Measurements from ENCODE around the gene MFSD2A.

The MFSD2A gene

GRCh38 chr1:39926820-39927219, 28.1 kb upstream of the MFSD2A start:
- Histone ChIP-seq H3K4me3 (ENCODE audit: insufficient read depth in 1 of 2, low read depth in 1 of 2, low read length in 2 of 2) (no peak overlapping the region), H2BK12ac (ENCODE audit: low read length in 2 of 2) (no peak overlapping the region), H3K27me3 (ENCODE audit: control insufficient read depth in 1 of 2, insufficient read depth in 1 of 2, low read length in 2 of 2) (peaks cover 17 to 19% of the 10 kb centered on the region in 2 experiments)

GRCh38 chr1:39927538-39927937, 27.4 kb upstream of the MFSD2A start:
- Histone ChIP-seq H3K4me1 (ENCODE audit: control insufficient read depth, insufficient read depth, low read depth, low read length) (peaks cover 8% of the 10 kb centered on the region), H3K18ac (ENCODE audit: low read depth in 1 of 2, low read length in 2 of 2) (no peak overlapping the region), H2BK12ac (ENCODE audit: low read length in 2 of 2) (no peak overlapping the region), H2AFZ (ENCODE audit: low read depth, low read length) (no peak overlapping the region), H3K36me3 (ENCODE audit: control insufficient read depth in 1 of 2, insufficient read depth in 2 of 2, low read depth in 1 of 2, low read length in 2 of 2) (no peaks in the 10 kb centered on the region), H3K27ac (ENCODE audit: low read length, poor library complexity, severe bottlenecking) (no peak overlapping the region), H2BK120ac (ENCODE audit: low read depth, low read length) (no peak overlapping the region), H4K91ac (ENCODE audit: low read length) (no peak overlapping the region), H3K4ac (ENCODE audit: low read depth in 1 of 2, low read length in 2 of 2) (no peak overlapping the region), H2AK5ac (ENCODE audit: low read length, severe bottlenecking) (no peak overlapping the region), H2BK15ac (ENCODE audit: low read depth, poor library complexity, severe bottlenecking) (no peak overlapping the region), H3K9me3 (ENCODE audit: control insufficient read depth, low read length) (no peaks in the 10 kb centered on the region), H3K23ac (ENCODE audit: low read length in 2 of 2) (no peak overlapping the region), H3K14ac (ENCODE audit: low read length in 2 of 2) (no peak overlapping the region), H3K79me1 (replicated peaks; ENCODE audit: low read length, poor library complexity, severe bottlenecking) (no peaks in the 10 kb centered on the region), H3K27me3 (ENCODE audit: control insufficient read depth in 1 of 2, insufficient read depth in 1 of 2, low read length in 2 of 2) (peaks cover 10 to 12% of the 10 kb centered on the region in 2 experiments), H3K4me2 (ENCODE audit: low read length, poor library complexity, severe bottlenecking) (no peak overlapping the region), H3K9ac (ENCODE audit: low read length) (no peak overlapping the region), H4K8ac (ENCODE audit: low read length) (no peak overlapping the region), H2BK5ac (ENCODE audit: low read depth, low read length, poor library complexity, severe bottlenecking) (no peak overlapping the region), H3K4me3 (ENCODE audit: insufficient read depth in 1 of 2, low read depth in 1 of 2, low read length in 2 of 2) (no peak overlapping the region)
- DNase-seq, result no peak
- WGBS, result 86% methylated on average over 3 of the region's 3 CpGs

More at GRCh38 chr1:39926820-39927219, 28.1 kb upstream of the MFSD2A start:
- no peak overlapping the region for H2BK5ac ChIP-seq (ENCODE audit: low read depth, low read length, poor library complexity, severe bottlenecking)
- WGBS, result 77% methylated on average over 5 of the region's 6 CpGs
- no peak overlapping the region for H3K9ac ChIP-seq (ENCODE audit: low read length)
- H3K9me3 ChIP-seq (ENCODE audit: control insufficient read depth, low read length), result no peaks in the 10 kb centered on the region
- H3K4me1 ChIP-seq (ENCODE audit: control insufficient read depth, insufficient read depth, low read depth, low read length), result peaks cover 13% of the 10 kb centered on the region
- no peak overlapping the region for H2AFZ ChIP-seq (ENCODE audit: low read depth, low read length)
- H4K91ac ChIP-seq (ENCODE audit: low read length), result no peak overlapping the region
- no peak overlapping the region for H3K4me2 ChIP-seq (ENCODE audit: low read length, poor library complexity, severe bottlenecking)
- H3K27ac ChIP-seq (ENCODE audit: low read length, poor library complexity, severe bottlenecking), result no peak overlapping the region
- H2BK15ac ChIP-seq (ENCODE audit: low read depth, poor library complexity, severe bottlenecking), result no peak overlapping the region
- no peak overlapping the region for H3K14ac ChIP-seq (ENCODE audit: low read length in 2 of 2)
- no peak overlapping the region for H3K23ac ChIP-seq (ENCODE audit: low read length in 2 of 2)
- H2AK5ac ChIP-seq (ENCODE audit: low read length, severe bottlenecking), result no peak overlapping the region
- no peak overlapping the region for H3K18ac ChIP-seq (ENCODE audit: low read depth in 1 of 2, low read length in 2 of 2)
- H4K8ac ChIP-seq (ENCODE audit: low read length), result no peak overlapping the region
- H3K36me3 ChIP-seq (ENCODE audit: control insufficient read depth in 1 of 2, insufficient read depth in 2 of 2, low read depth in 1 of 2, low read length in 2 of 2), result no peaks in the 10 kb centered on the region
- no peak overlapping the region for H2BK120ac ChIP-seq (ENCODE audit: low read depth, low read length)
- DNase-seq, result no peak
- no peaks in the 10 kb centered on the region for H3K79me1 ChIP-seq (replicated peaks; ENCODE audit: low read length, poor library complexity, severe bottlenecking)
- H3K4ac ChIP-seq (ENCODE audit: low read depth in 1 of 2, low read length in 2 of 2), result no peak overlapping the region

- H3K18ac ChIP-seq (ENCODE audit: low read depth in 1 of 2, low read length in 2 of 2), result no peak overlapping the region
- H2BK5ac ChIP-seq (ENCODE audit: low read depth, low read length, poor library complexity, severe bottlenecking), result no peak overlapping the region
- no peaks in the 10 kb centered on the region for H3K36me3 ChIP-seq (ENCODE audit: control insufficient read depth in 1 of 2, insufficient read depth in 2 of 2, low read depth in 1 of 2, low read length in 2 of 2)
- H2BK12ac ChIP-seq (ENCODE audit: low read length in 2 of 2), result no peak overlapping the region
- 67% methylated on average over 7 of the region's 7 CpGs for WGBS
- H2BK15ac ChIP-seq (ENCODE audit: low read depth, poor library complexity, severe bottlenecking), result no peak overlapping the region
- DNase-seq, result no peak
- no peaks in the 10 kb centered on the region for H3K79me1 ChIP-seq (replicated peaks; ENCODE audit: low read length, poor library complexity, severe bottlenecking)
- peak overlapping the region in 1 of 2 experiments; percentile 5 for H3K4me3 ChIP-seq (ENCODE audit: insufficient read depth in 1 of 2, low read depth in 1 of 2, low read length in 2 of 2)
- H3K9me3 ChIP-seq (ENCODE audit: control insufficient read depth, low read length), result no peaks in the 10 kb centered on the region
- H3K4ac ChIP-seq (ENCODE audit: low read depth in 1 of 2, low read length in 2 of 2), result no peak overlapping the region
- no peak overlapping the region for H2AK5ac ChIP-seq (ENCODE audit: low read length, severe bottlenecking)
- H3K27me3 ChIP-seq (ENCODE audit: control insufficient read depth in 1 of 2, insufficient read depth in 1 of 2, low read length in 2 of 2), result peaks cover 7 to 10% of the 10 kb centered on the region in 2 experiments
- H3K23ac ChIP-seq (ENCODE audit: low read length in 2 of 2), result no peak overlapping the region
- no peak overlapping the region for H4K8ac ChIP-seq (ENCODE audit: low read length)
- H3K14ac ChIP-seq (ENCODE audit: low read length in 2 of 2), result no peak overlapping the region
- no peak overlapping the region for H4K91ac ChIP-seq (ENCODE audit: low read length)
- H2AFZ ChIP-seq (ENCODE audit: low read depth, low read length), result no peak overlapping the region
- no peak overlapping the region for H3K9ac ChIP-seq (ENCODE audit: low read length)
- H3K27ac ChIP-seq (ENCODE audit: low read length, poor library complexity, severe bottlenecking), result no peak overlapping the region
- H2BK120ac ChIP-seq (ENCODE audit: low read depth, low read length), result no peak overlapping the region
- H3K4me1 ChIP-seq (ENCODE audit: control insufficient read depth, insufficient read depth, low read depth, low read length), result peaks cover 7% of the 10 kb centered on the region
- H3K4me2 ChIP-seq (ENCODE audit: low read length, poor library complexity, severe bottlenecking), result no peak overlapping the region
Measured at GRCh38 chr1:39928809-39929587, 25.9 kb upstream of the MFSD2A start.

- Histone ChIP-seq H2BK120ac (ENCODE audit: low read depth, low read length) (no peak overlapping the region), H3K4ac (ENCODE audit: low read depth in 1 of 2, low read length in 2 of 2) (no peak overlapping the region), H3K9me3 (ENCODE audit: control insufficient read depth, low read length) (no peaks in the 10 kb centered on the region), H2BK5ac (ENCODE audit: low read depth, low read length, poor library complexity, severe bottlenecking) (no peak overlapping the region), H3K27me3 (ENCODE audit: control insufficient read depth in 1 of 2, insufficient read depth in 1 of 2, low read length in 2 of 2) (peaks cover under 1 to 19% of the 10 kb centered on the region in 2 experiments), H4K8ac (ENCODE audit: low read length) (no peak overlapping the region), H3K79me1 (replicated peaks; ENCODE audit: low read length, poor library complexity, severe bottlenecking) (no peaks in the 10 kb centered on the region), H3K36me3 (ENCODE audit: control insufficient read depth in 1 of 2, insufficient read depth in 2 of 2, low read depth in 1 of 2, low read length in 2 of 2) (no peaks in the 10 kb centered on the region), H3K4me3 (ENCODE audit: insufficient read depth in 1 of 2, low read depth in 1 of 2, low read length in 2 of 2) (peak overlapping the region in 1 of 2 experiments; percentile 55), H3K9ac (ENCODE audit: low read length) (peak overlapping the region; percentile 56), H3K27ac (ENCODE audit: low read length, poor library complexity, severe bottlenecking) (no peak overlapping the region), H2AK5ac (ENCODE audit: low read length, severe bottlenecking) (no peak overlapping the region), H3K23ac (ENCODE audit: low read length in 2 of 2) (no peak overlapping the region), H3K18ac (ENCODE audit: low read depth in 1 of 2, low read length in 2 of 2) (no peak overlapping the region), H3K4me2 (ENCODE audit: low read length, poor library complexity, severe bottlenecking) (no peak overlapping the region), H2AFZ (ENCODE audit: low read depth, low read length) (no peak overlapping the region), H2BK12ac (ENCODE audit: low read length in 2 of 2) (no peak overlapping the region), H2BK15ac (ENCODE audit: low read depth, poor library complexity, severe bottlenecking) (no peak overlapping the region), H4K91ac (ENCODE audit: low read length) (no peak overlapping the region), H3K4me1 (ENCODE audit: control insufficient read depth, insufficient read depth, low read depth, low read length) (no peaks in the 10 kb centered on the region), H3K14ac (ENCODE audit: low read length in 2 of 2) (no peak overlapping the region)
- DNase-seq, result peak; percentile 92
- 77% methylated on average over 11 of the region's 12 CpGs for WGBS
Measured at GRCh38 chr1:39933956-39934941, 20.7 kb upstream of the MFSD2A start.
